Lower leg skin (tissue), 4 donors: ENCODE results near the gene RWDD4. TPM values are rescaled to one million over a fixed set of nuclear protein-coding genes. Genes with fewer than 3 reads are reported as not detected.

Experiments used
- DNase-seq, 2 donors: peaks; one replicate each; pipeline ENCODE4 v3.0.0-alpha.2; 2019; ENCODE audit warnings: low spot score in 2 of 2
- H3K4me3 ChIP-seq: fragments of 200-600 bp; sonication (generic); 2 replicates; pipeline ENCODE4 v1.5.1; 2017; ENCODE audit warnings: mild to moderate bottlenecking, low read depth; ENCODE audit not compliant: poor library complexity, severe bottlenecking
- CTCF ChIP-seq, 3 donors: fragments of 450-650 bp; IDR thresholded peaks; one replicate each; pipeline ENCODE4 v1.5.1; 2016; ENCODE audit warnings: antibody characterized with exemption in 3 of 3, mild to moderate bottlenecking in 3 of 3, moderate library complexity in 2 of 3
- POLR2A ChIP-seq, 2 donors: fragments of 450-650 bp; IDR thresholded peaks; one replicate each; pipeline ENCODE4 v1.6.1; 2016 to 2017; ENCODE audit warnings: antibody characterized with exemption in 2 of 2, mild to moderate bottlenecking in 1 of 2, moderate library complexity in 1 of 2
- WGBS, 2 donors: methylation state at CpG; one replicate each; pipeline ENCODE4 v1.1.5; 2018; 5-methylcytosine and 5-hydroxymethylcytosine counted together
- intact Hi-C: fragments of 100-400 bp; cut with DNase I; formaldehyde crosslinking; loops from one replicate; pipeline ENCODE4 v1.15.0; 2023; ENCODE audit warnings: low total_unique reads
- total RNA-seq, 4 donors: library from RNA; depleted of rRNA; stranded (reverse); fragments of >200 nt; gene quantifications; one replicate each; pipeline ENCODE4 v1.1.0, GENCODE V29; 2016

RWDD4 gene
- total RNA-seq, 4 donors from 2014 or later: 8.5 to 18.9 (median 13.7) TPM

- intact Hi-C loops: no loop called here
- TF ChIP-seq CTCF (IDR thresholded peaks at IDR 0.05) (no peak), POLR2A (IDR thresholded peaks at IDR 0.05) (no peak)
- no peak for DNase-seq
- 88 to 93% methylated on average over 2 of the region's 2 CpGs for WGBS, 2 donors
- no peak overlapping the region for H3K4me3 ChIP-seq
Measured at GRCh38 chr4:183610033-183610432, 49.0 kb downstream of the RWDD4 start.

GRCh38 chr4:183609151-183609550 is 49.8 kb downstream of the RWDD4 start:
- no peak for DNase-seq
- 92 to 95% methylated on average over 7 to 9 of the region's 9 CpGs for WGBS, 2 donors
- no peak for TF ChIP-seq POLR2A (IDR thresholded peaks at IDR 0.05)
- TF ChIP-seq CTCF (IDR thresholded peaks at IDR 0.05): no peak
- intact Hi-C loops: no loop called here
- H3K4me3 ChIP-seq: no peak overlapping the region

- no peak for TF ChIP-seq POLR2A (IDR thresholded peaks at IDR 0.05)
- no peak for TF ChIP-seq CTCF (IDR thresholded peaks at IDR 0.05)
- intact Hi-C loops: no loop called here
- DNase-seq: no peak
- 36 to 46% methylated on average over 4 of the region's 4 CpGs for WGBS, 2 donors
- no peak overlapping the region for H3K4me3 ChIP-seq
Measured at GRCh38 chr4:183607894-183608293, 51.1 kb downstream of the RWDD4 start.

- no peak overlapping the region for H3K4me3 ChIP-seq
- TF ChIP-seq POLR2A (IDR thresholded peaks at IDR 0.05) (no peak), CTCF (IDR thresholded peaks at IDR 0.05) (no peak)
- DNase-seq: no peak
- WGBS, 2 donors: 51 to 58% methylated on average over 6 of the region's 6 CpGs
- intact Hi-C loops: no loop called here
Measured at GRCh38 chr4:183602557-183603027, 56.4 kb downstream of the RWDD4 start.

- TF ChIP-seq POLR2A (IDR thresholded peaks at IDR 0.05): no peak
- TF ChIP-seq CTCF (IDR thresholded peaks at IDR 0.05): no peak
- DNase-seq: no peak
- no peak overlapping the region for H3K4me3 ChIP-seq
- intact Hi-C loops: no loop called here
- WGBS, 2 donors: 65 to 85% methylated on average over 1 of the region's 1 CpG
Measured at GRCh38 chr4:183601381-183601780, 57.6 kb downstream of the RWDD4 start.

GRCh38 chr4:183600189-183600685 is 58.7 kb downstream of the RWDD4 start:
- TF ChIP-seq CTCF (IDR thresholded peaks at IDR 0.05) (no peak), POLR2A (IDR thresholded peaks at IDR 0.05) (no peak)
- H3K4me3 ChIP-seq: no peak overlapping the region
- no peak for DNase-seq
- intact Hi-C loops: no loop called here
- WGBS, 2 donors: 88 to 95% methylated on average over 3 of the region's 3 CpGs
